HepG2 (cell line): Measurements from ENCODE around the gene CGNL1. TPM values are rescaled to one million over a fixed set of nuclear protein-coding genes. Genes with fewer than 3 reads are reported as not detected.

Source experiments
- ATAC-seq: fragments of 200-7000 bp; cut with Tn5 transposase; 3 replicates; pipeline ENCODE4 v1.9.1; 2020; ENCODE audit warnings: mild to moderate bottlenecking, moderate library complexity
- BruUV-seq: library from RNA; stranded (reverse); fragments of 400-500 nt; replicated peaks from 2 replicates; lab custom pipeline; 2021; lab: Mats Ljungman, UMichigan
- CTCF ChIA-PET: fragments of 300-600 bp; formaldehyde crosslinking; extraction: SDS; loops from one replicate; lab custom pipeline; 2021; ENCODE audit warnings: low total read pairs, inconsistent platforms, low intra/inter-chr PET ratio; lab: Yijun Ruan, JAX
- POLR2A ChIA-PET: fragments of 350-600 bp; sonication (Branson Sonifier 250); formaldehyde crosslinking; loops from one replicate; lab custom pipeline; 2020; ENCODE audit warnings: antibody characterized with exemption, inconsistent platforms; lab: Yijun Ruan, JAX
- DNase-seq: peaks from one replicate; pipeline ENCODE4 v3.0.0-alpha.2; 2015; ENCODE audit warnings: low spot score
- FAIRE-seq: peaks from 3 replicates; lab custom pipeline; 2011; peaks lifted over from hg19 to GRCh38; lab: Jason Lieb, UNC
- H2AFZ ChIP-seq: one replicate; pipeline ENCODE4 v1.6.1; 2011; ENCODE audit warnings: low read length, inconsistent platforms
- H3K27ac ChIP-seq: fragments of 300-600 bp; 3 replicates; pipeline ENCODE4 v1.8.0; 2011; ENCODE audit warnings: mixed run types, mild to moderate bottlenecking, mixed read lengths, low read length, inconsistent platforms; ENCODE audit not compliant: insufficient read depth; ENCODE audit errors: extremely low read length
- H3K27me3 ChIP-seq, 2 experiments: fragments of 200-600 bp in 1 of 2; 2 replicates in 1 of 2; 3 replicates in 1 of 2; pipeline versions ENCODE4 v1.6.0 to v1.8.0; 2011; ENCODE audit warnings: low read length in 2 of 2, mild to moderate bottlenecking in 2 of 2, moderate library complexity in 2 of 2, inconsistent platforms in 1 of 2; ENCODE audit not compliant: insufficient read depth in 2 of 2, control insufficient read depth in 1 of 2
- H3K36me3 ChIP-seq, 2 experiments: fragments of 200-600 bp in 1 of 2; replicated peaks in 1 of 2; 2 replicates in 1 of 2; 3 replicates in 1 of 2; pipeline versions ENCODE4 v1.5.1 to v1.8.0; 2011; ENCODE audit warnings: low read length in 2 of 2, inconsistent platforms in 1 of 2; ENCODE audit not compliant: insufficient read depth in 2 of 2, control insufficient read depth in 1 of 2
- H3K4me1 ChIP-seq: 2 replicates; pipeline ENCODE4 v1.5.1; 2012; ENCODE audit warnings: low read length, inconsistent platforms; ENCODE audit not compliant: insufficient read depth
- H3K4me2 ChIP-seq: 2 replicates; pipeline ENCODE4 v1.6.0; 2011; ENCODE audit warnings: low read depth, low read length, inconsistent platforms
- H3K4me3 ChIP-seq, 3 experiments: fragments of 200-600 bp in 1 of 3; sonication (generic), shearing (Covaris generic) in 1 of 3; replicated peaks in 1 of 3; 2 replicates each; pipeline ENCODE4 v1.5.1; 2011 to 2016; ENCODE audit warnings: low read length in 3 of 3, inconsistent platforms in 2 of 3, low read depth in 2 of 3, mild to moderate bottlenecking in 2 of 3, control low read depth in 1 of 3, mixed read lengths in 1 of 3; ENCODE audit not compliant: insufficient read depth in 1 of 3
- H3K79me2 ChIP-seq: one replicate; pipeline ENCODE4 v1.6.1; 2011; ENCODE audit warnings: low read length, inconsistent platforms; ENCODE audit not compliant: insufficient read depth
- H3K9ac ChIP-seq: 2 replicates; pipeline ENCODE4 v1.6.0; 2011; ENCODE audit warnings: mild to moderate bottlenecking, low read depth, low read length, inconsistent platforms; ENCODE audit not compliant: insufficient read depth
- H3K9me3 ChIP-seq: 2 replicates; pipeline ENCODE4 v1.5.1; 2012; ENCODE audit warnings: mild to moderate bottlenecking, low read length
- H4K20me1 ChIP-seq: 2 replicates; pipeline ENCODE4 v1.6.0; 2011; ENCODE audit warnings: inconsistent platforms, mild to moderate bottlenecking, low read length, moderate library complexity; ENCODE audit not compliant: insufficient read depth
- ARNT ChIP-seq: fragments of 450-650 bp; IDR thresholded peaks from 2 replicates; pipeline ENCODE4 v1.6.1; 2017
- CBFB ChIP-seq: sonication (generic); formaldehyde crosslinking; IDR thresholded peaks from 2 replicates; pipeline ENCODE4 v1.4.0; 2020; ENCODE audit warnings: missing genetic modification reagents
- IKZF1 ChIP-seq: fragments of 450-650 bp; IDR thresholded peaks from 2 replicates; pipeline ENCODE4 v1.7.1; 2016
- MIER2 ChIP-seq: IDR thresholded peaks from 2 replicates; pipeline ENCODE4 v1.6.1; 2016; ENCODE audit warnings: missing biosample characterization, missing genetic modification reagents
- SETDB1 ChIP-seq: sonication (generic); formaldehyde crosslinking; IDR thresholded peaks from 2 replicates; pipeline ENCODE4 v1.5.1; 2020; ENCODE audit warnings: missing genetic modification reagents, mild to moderate bottlenecking, borderline replicate concordance
- TMF1 ChIP-seq: sonication (generic); formaldehyde crosslinking; IDR thresholded peaks from 2 replicates; pipeline ENCODE4 v1.8.1; 2022; ENCODE audit warnings: low read depth, missing genetic modification reagents
- ZFP90 ChIP-seq: sonication (generic); formaldehyde crosslinking; IDR thresholded peaks from 2 replicates; pipeline ENCODE4 v1.8.0; 2022; ENCODE audit warnings: missing genetic modification reagents, mild to moderate bottlenecking, inconsistent platforms, borderline replicate concordance
- ZMAT3 ChIP-seq: sonication (generic); formaldehyde crosslinking; conservative IDR thresholded peaks from 2 replicates; pipeline ENCODE4 v1.7.0; 2021; ENCODE audit warnings: missing genetic modification reagents
- ZNF136 ChIP-seq: sonication (generic); formaldehyde crosslinking; IDR thresholded peaks from 2 replicates; pipeline ENCODE4 v1.8.1; 2022; ENCODE audit warnings: low read depth, mild to moderate bottlenecking, moderate library complexity, missing genetic modification reagents
- ZNF557 ChIP-seq: sonication (generic); formaldehyde crosslinking; IDR thresholded peaks from 2 replicates; pipeline ENCODE4 v1.4.0; 2020; ENCODE audit warnings: missing genetic modification reagents
- ZNF672 ChIP-seq: sonication (generic); formaldehyde crosslinking; IDR thresholded peaks from 2 replicates; pipeline ENCODE4 v1.8.1; 2022; ENCODE audit warnings: missing genetic modification reagents
- ZNF841 ChIP-seq: sonication (generic); formaldehyde crosslinking; IDR thresholded peaks from 2 replicates; pipeline ENCODE4 v1.8.1; 2023; ENCODE audit warnings: missing genetic modification reagents, borderline replicate concordance
- WGBS: methylation state at CpG from one replicate; pipeline ENCODE4 v1.1.6; 2017; ENCODE audit warnings: low lambda C conversion rate; 5-methylcytosine and 5-hydroxymethylcytosine counted together
- in situ Hi-C: cut with HindIII; loops from 2 replicates; pipeline ENCODE4 v1.10.0; 2017; ENCODE audit warnings: low pct_unique_long_range_greater_than_20kb; ENCODE audit not compliant: extremely low pct_ligation_motif_present
- intact Hi-C: fragments of 100-400 bp; cut with micrococcal nuclease; formaldehyde crosslinking; loops from one replicate; pipeline ENCODE4 v1.10.0; 2022; ENCODE audit not compliant: unreplicated experiment
- polyA plus RNA-seq, 8 experiments: library from polyadenylated mRNA; depleted of rRNA in 3 of 8; stranded (reverse) in 7 of 8; unstranded in 1 of 8; fragments of >200 nt; fragmentation: Illumina TruSeq in 4 of 8; extraction: Trizol in 4 of 8; gene quantifications; 2 replicates each; pipeline versions ENCODE4 v1.2.1 to v1.2.3, GENCODE V29; 2011 to 2016; ENCODE audit warnings: low read depth in 4 of 8, missing spikeins in 1 of 8, mixed read lengths in 1 of 8; ENCODE audit not compliant: insufficient read depth in 1 of 8
- total RNA-seq, 5 experiments: library from RNA; depleted of rRNA; stranded (reverse); fragments of >200 nt; fragmentation: Illumina TruSeq; extraction: Trizol; gene quantifications; 2 replicates each; pipeline ENCODE4 v1.2.3, GENCODE V29; 2016; ENCODE audit warnings: low read depth in 1 of 5
- TF ChIP-seq, protein P1 (sequence below): sonication (generic); formaldehyde crosslinking; IDR thresholded peaks from 2 replicates; pipeline ENCODE4 v1.8.0; 2022; ENCODE audit warnings: missing genetic modification reagents, low read depth, mild to moderate bottlenecking, borderline replicate concordance
- TF ChIP-seq, protein P2 (sequence below): sonication (generic); formaldehyde crosslinking; IDR thresholded peaks from 2 replicates; pipeline ENCODE4 v1.8.0; 2022; ENCODE audit warnings: mild to moderate bottlenecking, missing genetic modification reagents; ENCODE audit not compliant: insufficient replicate concordance
- TF ChIP-seq, protein P3 (sequence below): sonication (generic); formaldehyde crosslinking; IDR thresholded peaks from 2 replicates; pipeline ENCODE4 v1.4.0; 2020; ENCODE audit warnings: mild to moderate bottlenecking, missing genetic modification reagents

CGNL1 gene
- total and polyA plus RNA-seq, 2 of the 13 experiments (the other 11 are each of a cell fraction or from before 2014, with no cell fraction given): 5.6 to 15.6 TPM

DNA sequence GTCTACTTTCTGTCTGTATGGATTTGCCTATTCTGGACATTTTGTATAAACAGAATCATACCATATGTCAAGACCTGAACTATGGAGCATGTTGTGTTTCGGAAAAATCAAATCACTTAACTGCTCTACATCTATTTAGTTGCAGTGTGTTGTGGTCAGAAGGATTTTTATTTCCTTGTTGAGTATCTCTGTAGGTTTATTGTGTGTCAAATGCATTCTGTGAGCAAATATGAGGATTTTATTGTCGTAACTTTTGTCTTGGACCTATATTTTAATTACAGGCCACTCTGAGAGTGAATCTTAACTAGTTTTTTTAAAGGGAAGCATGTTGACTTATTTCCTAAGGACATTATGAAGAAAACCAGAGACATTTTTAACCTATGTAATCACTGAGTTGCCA, 130.8 kb downstream of the CGNL1 start:
- BruUV-seq: no TSS peak
- Histone ChIP-seq H4K20me1 (no peaks in the 10 kb centered on the region), H3K4me2 (no peak overlapping the region), H3K4me3 (no peak overlapping the region), H3K36me3 (no peaks in the 10 kb centered on the region), H3K4me1 (peaks cover 45% of the 10 kb centered on the region), H3K79me2 (no peaks in the 10 kb centered on the region), H3K27ac (no peak overlapping the region), H3K27me3 (no peaks in the 10 kb centered on the region), H3K9me3 (no peaks in the 10 kb centered on the region), H2AFZ (no peak overlapping the region), H3K9ac (no peak overlapping the region)
- CTCF ChIA-PET: no interaction called here
- FAIRE-seq: no peak
- no peak for DNase-seq
- in situ Hi-C loops (no loop called here), intact Hi-C loops (no loop called here)
- ATAC-seq: no peak
- POLR2A ChIA-PET: no interaction called here
- 96% methylated on average over 2 of the region's 2 CpGs for WGBS
- TF ChIP-seq IKZF1: no peak
- TF ChIP-seq TMF1 (CRISPR knock-in tag): no peak
- no peak for TF ChIP-seq ZNF136 (CRISPR knock-in tag)
- no peak for TF ChIP-seq ZFP90
- no peak for TF ChIP-seq ZNF672
- TF ChIP-seq, protein P1, sequence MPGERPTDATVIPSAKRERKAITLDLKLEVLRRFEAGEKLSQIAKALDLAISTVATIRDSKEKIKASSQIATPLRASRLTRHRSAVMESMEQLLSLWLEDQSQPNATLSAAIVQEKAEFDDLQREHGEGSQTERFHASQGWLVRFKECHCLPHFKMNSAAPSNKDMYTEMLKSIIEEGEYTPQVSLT (CRISPR knock-in tag): no peak
- no peak for TF ChIP-seq ZNF557 (CRISPR knock-in tag)
- TF ChIP-seq ZMAT3 (CRISPR knock-in tag): no peak
- TF ChIP-seq, protein P2, sequence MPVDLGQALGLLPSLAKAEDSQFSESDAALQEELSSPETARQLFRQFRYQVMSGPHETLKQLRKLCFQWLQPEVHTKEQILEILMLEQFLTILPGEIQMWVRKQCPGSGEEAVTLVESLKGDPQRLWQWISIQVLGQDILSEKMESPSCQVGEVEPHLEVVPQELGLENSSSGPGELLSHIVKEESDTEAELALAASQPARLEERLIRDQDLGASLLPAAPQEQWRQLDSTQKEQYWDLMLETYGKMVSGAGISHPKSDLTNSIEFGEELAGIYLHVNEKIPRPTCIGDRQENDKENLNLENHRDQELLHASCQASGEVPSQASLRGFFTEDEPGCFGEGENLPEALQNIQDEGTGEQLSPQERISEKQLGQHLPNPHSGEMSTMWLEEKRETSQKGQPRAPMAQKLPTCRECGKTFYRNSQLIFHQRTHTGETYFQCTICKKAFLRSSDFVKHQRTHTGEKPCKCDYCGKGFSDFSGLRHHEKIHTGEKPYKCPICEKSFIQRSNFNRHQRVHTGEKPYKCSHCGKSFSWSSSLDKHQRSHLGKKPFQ (CRISPR knock-in tag): no peak
- no peak for TF ChIP-seq ARNT
- no peak for TF ChIP-seq SETDB1 (CRISPR knock-in tag)
- TF ChIP-seq, protein P3, sequence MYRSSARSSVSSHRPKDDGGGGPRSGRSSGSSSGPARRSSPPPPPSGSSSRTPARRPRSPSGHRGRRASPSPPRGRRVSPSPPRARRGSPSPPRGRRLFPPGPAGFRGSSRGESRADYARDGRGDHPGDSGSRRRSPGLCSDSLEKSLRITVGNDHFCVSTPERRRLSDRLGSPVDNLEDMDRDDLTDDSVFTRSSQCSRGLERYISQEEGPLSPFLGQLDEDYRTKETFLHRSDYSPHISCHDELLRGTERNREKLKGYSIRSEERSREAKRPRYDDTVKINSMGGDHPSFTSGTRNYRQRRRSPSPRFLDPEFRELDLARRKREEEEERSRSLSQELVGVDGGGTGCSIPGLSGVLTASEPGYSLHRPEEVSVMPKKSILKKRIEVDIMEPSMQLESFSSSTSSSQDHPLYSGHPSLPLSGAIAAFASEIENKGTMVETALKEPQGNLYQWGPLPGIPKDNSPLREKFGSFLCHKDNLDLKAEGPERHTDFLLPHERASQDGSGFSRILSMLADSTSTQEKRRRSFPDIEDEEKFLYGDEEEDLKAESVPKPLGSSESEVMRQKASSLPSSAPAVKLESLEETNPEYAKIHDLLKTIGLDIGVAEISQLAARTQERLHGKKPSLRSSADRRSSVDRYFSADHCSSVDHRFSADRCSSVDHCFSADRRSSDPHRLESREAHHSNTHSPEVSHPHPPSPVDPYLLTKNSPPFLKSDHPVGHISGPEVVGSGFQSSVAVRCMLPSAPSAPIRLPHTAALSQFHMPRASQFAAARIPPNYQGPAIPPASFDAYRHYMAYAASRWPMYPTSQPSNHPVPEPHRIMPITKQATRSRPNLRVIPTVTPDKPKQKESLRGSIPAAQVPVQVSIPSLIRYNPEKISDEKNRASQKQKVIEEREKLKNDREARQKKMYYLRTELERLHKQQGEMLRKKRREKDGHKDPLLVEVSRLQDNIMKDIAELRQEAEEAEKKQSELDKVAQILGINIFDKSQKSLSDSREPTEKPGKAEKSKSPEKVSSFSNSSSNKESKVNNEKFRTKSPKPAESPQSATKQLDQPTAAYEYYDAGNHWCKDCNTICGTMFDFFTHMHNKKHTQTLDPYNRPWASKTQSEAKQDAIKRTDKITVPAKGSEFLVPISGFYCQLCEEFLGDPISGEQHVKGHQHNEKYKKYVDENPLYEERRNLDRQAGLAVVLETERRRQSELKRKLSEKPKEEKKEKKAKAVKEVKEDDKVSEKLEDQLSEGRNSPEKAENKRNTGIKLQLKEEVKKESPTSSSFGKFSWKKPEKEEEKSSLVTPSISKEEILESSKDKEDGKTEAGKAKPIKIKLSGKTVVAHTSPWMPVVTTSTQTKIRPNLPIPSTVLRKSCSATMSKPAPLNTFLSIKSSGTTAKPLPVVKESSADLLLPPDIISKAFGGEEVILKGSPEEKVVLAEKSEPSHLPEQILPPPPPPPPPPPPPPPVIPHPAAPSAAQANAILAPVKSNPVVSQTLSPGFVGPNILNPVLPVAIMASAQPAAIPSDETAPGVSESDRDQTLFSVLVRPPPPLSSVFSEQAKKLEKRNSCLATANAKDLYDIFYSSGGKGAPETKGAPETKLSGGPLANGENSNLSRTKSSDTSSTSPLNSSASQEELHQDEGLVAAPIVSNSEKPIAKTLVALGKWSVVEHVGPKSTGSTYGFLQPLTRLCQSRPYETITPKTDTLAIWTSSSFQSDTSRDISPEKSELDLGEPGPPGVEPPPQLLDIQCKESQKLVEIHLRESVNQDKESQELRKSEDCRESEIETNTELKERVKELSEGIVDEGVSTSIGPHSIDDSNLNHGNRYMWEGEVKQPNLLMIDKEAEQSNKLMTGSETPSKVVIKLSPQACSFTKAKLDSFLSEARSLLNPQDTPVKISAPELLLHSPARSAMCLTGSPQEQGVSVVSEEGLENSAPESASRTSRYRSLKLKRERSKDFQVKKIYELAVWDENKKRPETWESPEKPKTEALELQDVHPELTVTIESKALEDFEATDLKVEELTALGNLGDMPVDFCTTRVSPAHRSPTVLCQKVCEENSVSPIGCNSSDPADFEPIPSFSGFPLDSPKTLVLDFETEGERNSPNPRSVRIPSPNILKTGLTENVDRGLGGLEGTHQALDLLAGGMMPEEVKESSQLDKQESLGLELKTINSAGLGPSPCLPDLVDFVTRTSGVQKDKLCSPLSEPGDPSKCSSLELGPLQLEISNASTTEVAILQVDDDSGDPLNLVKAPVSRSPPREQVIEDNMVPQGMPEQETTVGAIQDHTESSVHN (CRISPR knock-in tag): no peak
- no peak for TF ChIP-seq MIER2 (CRISPR knock-in tag)
- no peak for TF ChIP-seq ZNF841 (CRISPR knock-in tag)
- TF ChIP-seq CBFB (CRISPR knock-in tag): no peak
